Measurements from ENCODE around the gene ALDOA.

DNA sequence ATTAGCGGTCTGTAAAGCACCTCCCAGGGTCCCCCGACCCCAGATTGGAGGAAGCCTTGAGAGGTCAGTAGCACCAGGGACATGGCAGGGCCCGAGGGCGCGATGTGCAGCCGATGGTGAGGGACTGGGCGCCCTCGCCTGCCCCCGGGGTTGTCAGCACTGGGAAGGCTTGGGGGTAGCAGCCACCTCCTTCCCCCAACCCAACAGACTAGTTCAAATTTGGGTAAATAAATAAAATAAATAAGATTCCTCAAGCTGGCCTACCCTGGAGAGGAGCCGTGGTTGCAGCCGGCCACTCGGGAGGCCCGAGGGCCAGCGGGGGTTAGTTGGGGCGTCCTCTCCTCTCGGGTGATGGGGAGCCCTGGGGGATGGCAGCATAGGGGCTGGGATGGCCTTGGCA lies 41.1 kb upstream of the ALDOA start:
- TF ChIP-seq, protein P1, sequence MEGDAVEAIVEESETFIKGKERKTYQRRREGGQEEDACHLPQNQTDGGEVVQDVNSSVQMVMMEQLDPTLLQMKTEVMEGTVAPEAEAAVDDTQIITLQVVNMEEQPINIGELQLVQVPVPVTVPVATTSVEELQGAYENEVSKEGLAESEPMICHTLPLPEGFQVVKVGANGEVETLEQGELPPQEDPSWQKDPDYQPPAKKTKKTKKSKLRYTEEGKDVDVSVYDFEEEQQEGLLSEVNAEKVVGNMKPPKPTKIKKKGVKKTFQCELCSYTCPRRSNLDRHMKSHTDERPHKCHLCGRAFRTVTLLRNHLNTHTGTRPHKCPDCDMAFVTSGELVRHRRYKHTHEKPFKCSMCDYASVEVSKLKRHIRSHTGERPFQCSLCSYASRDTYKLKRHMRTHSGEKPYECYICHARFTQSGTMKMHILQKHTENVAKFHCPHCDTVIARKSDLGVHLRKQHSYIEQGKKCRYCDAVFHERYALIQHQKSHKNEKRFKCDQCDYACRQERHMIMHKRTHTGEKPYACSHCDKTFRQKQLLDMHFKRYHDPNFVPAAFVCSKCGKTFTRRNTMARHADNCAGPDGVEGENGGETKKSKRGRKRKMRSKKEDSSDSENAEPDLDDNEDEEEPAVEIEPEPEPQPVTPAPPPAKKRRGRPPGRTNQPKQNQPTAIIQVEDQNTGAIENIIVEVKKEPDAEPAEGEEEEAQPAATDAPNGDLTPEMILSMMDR (IDR thresholded peaks at IDR 0.05), result no peak
- TF ChIP-seq POLR2A (IDR thresholded peaks at IDR 0.05), result no peak
